HL-60 (cell line): ENCODE data around the gene TNFSF10.

Source experiments
- DNase-seq, 2 experiments: peaks; one replicate each; pipeline ENCODE4 v3.0.0-alpha.2; 2010 to 2020; ENCODE audit warnings: low read depth in 1 of 2, low spot score in 1 of 2
- H3K27ac ChIP-seq: fragments of 250-450 bp; sonication (Bioruptor Pico); replicated peaks from 2 replicates; pipeline ENCODE4 v1.5.1; 2020; ENCODE audit warnings: mild to moderate bottlenecking, moderate library complexity
- H3K27me3 ChIP-seq: fragments of 250-450 bp; sonication (Bioruptor Pico); 2 replicates; pipeline ENCODE4 v1.5.1; 2021; ENCODE audit warnings: mild to moderate bottlenecking, moderate library complexity; ENCODE audit not compliant: insufficient read depth, poor library complexity, severe bottlenecking
- H3K4me3 ChIP-seq: replicated peaks from 2 replicates; pipeline ENCODE4 v1.5.1; 2011; ENCODE audit warnings: mild to moderate bottlenecking, control low read depth, low read length; ENCODE audit not compliant: insufficient read depth
- CTCF ChIP-seq: IDR thresholded peaks from one replicate; pipeline ENCODE4 v1.5.1; 2011; ENCODE audit warnings: low read length, control low read depth, inconsistent platforms; ENCODE audit not compliant: insufficient read depth
- GABPA ChIP-seq: IDR thresholded peaks from 2 replicates; pipeline ENCODE4 v1.6.1; 2012; ENCODE audit warnings: low read depth
- POLR2AphosphoS5 ChIP-seq: IDR thresholded peaks from 2 replicates; pipeline ENCODE4 v1.6.1; 2012; ENCODE audit warnings: low read depth
- REST ChIP-seq: IDR thresholded peaks from 2 replicates; pipeline ENCODE4 v1.6.1; 2012; ENCODE audit warnings: low read depth; ENCODE audit not compliant: insufficient replicate concordance
- SPI1 ChIP-seq: IDR thresholded peaks from 2 replicates; pipeline ENCODE4 v1.6.1; 2012; ENCODE audit warnings: low read depth, mild to moderate bottlenecking, borderline replicate concordance

Gene TNFSF10

GRCh38 chr3:172543419-172543818 lies 20.2 kb upstream of the TNFSF10 start:
- no peak overlapping the region for H3K4me3 ChIP-seq
- DNase-seq = no peak
- H3K27ac ChIP-seq = no peak overlapping the region
- TF ChIP-seq POLR2AphosphoS5 (no peak), SPI1 (no peak), CTCF (no peak), GABPA (no peak), REST (no peak)
- no peaks in the 10 kb centered on the region for H3K27me3 ChIP-seq

GRCh38 chr3:172542999-172543398 lies 19.8 kb upstream of the TNFSF10 start:
- no peak for TF ChIP-seq REST
- TF ChIP-seq CTCF = no peak
- TF ChIP-seq POLR2AphosphoS5 = no peak
- no peak for TF ChIP-seq GABPA
- TF ChIP-seq SPI1 = no peak
- no peak for DNase-seq
- Histone ChIP-seq H3K27ac (no peak overlapping the region), H3K27me3 (no peaks in the 10 kb centered on the region), H3K4me3 (no peak overlapping the region)

GRCh38 chr3:172541945-172542488 lies 18.8 kb upstream of the TNFSF10 start:
- Histone ChIP-seq H3K4me3 (no peak overlapping the region), H3K27me3 (no peaks in the 10 kb centered on the region), H3K27ac (no peak overlapping the region)
- TF ChIP-seq POLR2AphosphoS5 = no peak
- TF ChIP-seq CTCF = no peak
- TF ChIP-seq REST = no peak
- TF ChIP-seq GABPA = no peak
- no peak for TF ChIP-seq SPI1
- DNase-seq = no peak
